Lung (tissue), 12 donors: ENCODE data around the gene TMEM141. TPM values are rescaled to one million over a fixed set of nuclear protein-coding genes. Genes with fewer than 3 reads are reported as not detected.

ENCODE experiments used
- ATAC-seq: fragments of 200-7000 bp; cut with Tn5 transposase; one replicate; pipeline ENCODE4 v1.9.1; 2020; ENCODE audit warnings: moderate number of reproducible peaks; ENCODE audit not compliant: insufficient read depth, low FRiP score
- DNase-seq, 3 donors: peaks; one replicate each; pipeline ENCODE4 v3.0.0-alpha.2; 2013 to 2017
- H3K27ac ChIP-seq, 2 donors: one replicate each; pipeline ENCODE4 v1.5.1; 2013; ENCODE audit warnings: mild to moderate bottlenecking in 2 of 2, moderate library complexity in 2 of 2, control low read depth in 1 of 2, inconsistent platforms in 1 of 2, low read depth in 1 of 2, low read length in 1 of 2
- H3K27me3 ChIP-seq, 3 donors: one replicate each; pipeline ENCODE4 v1.5.1; 2013; ENCODE audit warnings: low read length in 2 of 3; ENCODE audit not compliant: control insufficient read depth in 3 of 3, insufficient read depth in 3 of 3
- H3K36me3 ChIP-seq, 4 donors: one replicate each; pipeline ENCODE4 v1.5.1; 2013; ENCODE audit warnings: low read length in 4 of 4, mild to moderate bottlenecking in 1 of 4, moderate library complexity in 1 of 4; ENCODE audit not compliant: control insufficient read depth in 4 of 4, insufficient read depth in 4 of 4
- H3K4me1 ChIP-seq, 5 donors: one replicate each; pipeline ENCODE4 v1.5.1; 2013; ENCODE audit warnings: low read length in 5 of 5, mild to moderate bottlenecking in 2 of 5, moderate library complexity in 1 of 5; ENCODE audit not compliant: control insufficient read depth in 5 of 5, insufficient read depth in 5 of 5
- H3K4me3 ChIP-seq: one replicate; pipeline ENCODE4 v1.5.1; 2013; ENCODE audit warnings: mild to moderate bottlenecking, control low read depth, moderate library complexity
- H3K9ac ChIP-seq, 2 donors: one replicate each; pipeline ENCODE4 v1.5.1; 2013; ENCODE audit warnings: low read length in 2 of 2, control low read depth in 1 of 2; ENCODE audit not compliant: insufficient read depth in 1 of 2
- H3K9me3 ChIP-seq, 4 donors: one replicate each; pipeline ENCODE4 v1.5.1; 2013; ENCODE audit warnings: low read length in 3 of 4, mild to moderate bottlenecking in 1 of 4, moderate library complexity in 1 of 4; ENCODE audit not compliant: control insufficient read depth in 4 of 4, insufficient read depth in 3 of 4
- CTCF ChIP-seq: IDR thresholded peaks from 2 replicates; pipeline ENCODE4 v1.5.1; 2012; ENCODE audit warnings: mild to moderate bottlenecking; ENCODE audit errors: control extremely low read depth, extremely low read depth
- WGBS, 2 donors: extraction: QIAGEN DNeasy Blood & Tissue Kit; methylation state at CpG; one replicate each; pipeline ENCODE4 v1.1.7; 2013; 5-methylcytosine and 5-hydroxymethylcytosine counted together
- polyA plus RNA-seq, 2 donors: library from polyadenylated mRNA; stranded (reverse); fragments of 200-250 nt; gene quantifications; one replicate each; pipeline ENCODE4 v1.2.1, GENCODE V29; 2013
- total RNA-seq, 2 donors: library from RNA; depleted of rRNA in 1 of 2; stranded (reverse); fragments of >200 nt in 1 of 2; gene quantifications; one replicate each; pipeline ENCODE4 v1.2.1, GENCODE V29; 2014 to 2021
- donor health status: control.
- donor health status: control.
- donor health status: Bipolar disorder and iron deficiency.
- donor health status: healthy.
- donor health status: DM: yes; HTN: yes; CAD: no.

The TMEM141 gene
- total and polyA plus RNA-seq, 4 donors: 56.5 to 177 (median 113) TPM

DNA sequence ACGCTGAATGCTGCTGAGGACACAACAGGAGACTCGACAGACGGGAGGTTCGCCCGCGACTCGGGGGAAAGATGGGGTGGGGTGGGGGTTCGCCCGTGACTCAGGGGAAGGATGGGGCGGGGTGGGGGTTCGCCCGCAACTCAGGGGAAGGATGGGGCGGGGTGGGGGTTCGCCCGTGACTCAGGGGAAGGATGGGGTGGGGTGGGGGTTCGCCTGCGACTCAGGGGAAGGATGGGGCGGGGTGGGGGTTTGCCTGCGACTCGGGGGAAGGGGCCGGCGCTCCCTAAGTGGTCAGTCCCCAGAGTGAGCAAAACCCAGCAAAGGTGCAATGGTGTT, 45.0 kb upstream of the TMEM141 start:
- Histone ChIP-seq H3K9ac (no peak overlapping the region), H3K9me3 (no peaks in the 10 kb centered on the region), H3K27me3 (peaks cover 0 to 4% (median 2%) of the 10 kb centered on the region in 3 donors), H3K27ac (no peak overlapping the region), H3K4me3 (no peak overlapping the region), H3K36me3 (no peaks in the 10 kb centered on the region), H3K4me1 (peaks cover 0 to 10% (median 6%) of the 10 kb centered on the region in 5 donors)
- no peak for TF ChIP-seq CTCF
- DNase-seq (no peak), ATAC-seq (no peak)
- 52 to 65% methylated on average over 18 to 22 of the region's 22 CpGs for WGBS, 2 donors

DNA sequence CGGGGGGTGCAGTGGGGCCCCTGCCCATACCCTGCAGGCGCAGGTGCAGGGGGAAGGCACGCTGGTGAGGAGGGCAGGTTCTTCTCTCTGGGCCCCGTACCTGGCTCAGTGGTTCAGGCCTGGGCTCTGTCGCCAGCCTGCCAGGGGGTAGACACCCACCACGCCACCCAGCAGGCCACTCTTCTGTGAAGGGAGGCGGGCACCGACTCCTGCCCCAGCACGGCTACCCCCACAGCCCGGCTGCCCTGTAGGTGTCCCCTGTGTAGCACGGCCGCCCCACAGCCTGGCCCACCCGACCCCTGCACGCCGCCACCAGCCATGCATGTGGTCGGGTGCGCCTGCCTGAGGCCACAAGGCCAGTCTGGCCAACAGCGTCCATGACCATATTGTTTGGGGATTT, 44.5 kb upstream of the TMEM141 start:
- 94 to 96% methylated on average over 17 to 18 of the region's 18 CpGs for WGBS, 2 donors
- H3K4me3 ChIP-seq: no peak overlapping the region
- no peak overlapping the region for H3K27ac ChIP-seq
- no peak for TF ChIP-seq CTCF
- H3K9ac ChIP-seq: no peak overlapping the region
- H3K36me3 ChIP-seq: no peaks in the 10 kb centered on the region
- peaks cover 0 to 4% (median 0%) of the 10 kb centered on the region in 3 donors for H3K27me3 ChIP-seq
- H3K9me3 ChIP-seq: peaks cover 0 to under 1% (median 0%) of the 10 kb centered on the region in 4 donors
- DNase-seq (no peak), ATAC-seq (no peak)
- peaks cover 0 to 6% (median under 1%) of the 10 kb centered on the region in 5 donors for H3K4me1 ChIP-seq

GRCh38 chr9:136747161-136748060, 43.7 kb upstream of the TMEM141 start:
- TF ChIP-seq CTCF: no peak
- no peak for DNase-seq

More at GRCh38 chr9:136747161-136748060, 43.7 kb upstream of the TMEM141 start:
- ATAC-seq: no peak
- 93 to 94% methylated on average over 22 of the region's 22 CpGs for WGBS, 2 donors
- peaks cover 0 to 4% (median 0%) of the 10 kb centered on the region in 3 donors for H3K27me3 ChIP-seq
- H3K4me1 ChIP-seq: peaks cover 0 to 2% (median 0%) of the 10 kb centered on the region in 5 donors
- H3K9ac ChIP-seq: no peak overlapping the region
- H3K27ac ChIP-seq: no peak overlapping the region
- H3K9me3 ChIP-seq: peaks cover 0 to 4% (median 0%) of the 10 kb centered on the region in 4 donors
- H3K4me3 ChIP-seq: no peak overlapping the region
- no peaks in the 10 kb centered on the region for H3K36me3 ChIP-seq
